ENCODE results near the gene ARPC4. TPM values are rescaled to one million over a fixed set of nuclear protein-coding genes. Genes with fewer than 3 reads are reported as not detected.

ARPC4 gene
- total RNA-seq, 1 experiment from 2014 or later = 143 TPM

DNA sequence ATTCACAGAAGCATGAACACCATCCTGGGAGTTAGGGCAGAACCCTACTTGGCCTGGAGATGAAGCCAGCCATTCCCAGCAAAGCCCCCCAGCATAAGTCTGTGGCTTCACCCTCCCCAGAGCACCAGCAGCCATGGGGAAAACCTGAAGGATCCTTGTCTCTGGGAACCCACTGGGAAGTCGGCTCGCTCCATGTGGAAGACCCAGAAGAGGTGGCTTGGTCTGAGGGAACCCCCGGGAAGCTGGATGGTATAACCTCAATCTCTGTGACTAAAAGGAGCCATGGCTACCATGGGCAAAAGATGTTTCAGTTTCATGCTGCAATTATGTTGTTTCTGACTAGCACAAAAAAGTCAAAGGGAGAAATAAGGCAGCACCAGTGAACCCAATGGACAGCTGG, 62.7 kb downstream of the ARPC4 start:
- Mint-ChIP-seq H3K4me1 (peaks cover 17% of the 10 kb centered on the region), H3K27ac (no peak overlapping the region), H3K27me3 (ENCODE audit: low read depth) (no peaks in the 10 kb centered on the region; the same call in 1 of the 2 replicates), H3K36me3 (no peaks in the 10 kb centered on the region), H3K9me3 (no peaks in the 10 kb centered on the region), H3K4me3 (no peak overlapping the region)
- TF ChIP-seq RELA (CRISPR knock-in tag; IDR thresholded peaks at IDR 0.05; ENCODE audit: borderline replicate concordance) (no peak), ZNF263 (CRISPR knock-in tag; IDR thresholded peaks at IDR 0.05; ENCODE audit: low read depth) (no peak), IRF2 (CRISPR knock-in tag; IDR thresholded peaks at IDR 0.05; ENCODE audit: borderline replicate concordance, low read depth) (no peak)
- TF ChIP-seq, protein P1, sequence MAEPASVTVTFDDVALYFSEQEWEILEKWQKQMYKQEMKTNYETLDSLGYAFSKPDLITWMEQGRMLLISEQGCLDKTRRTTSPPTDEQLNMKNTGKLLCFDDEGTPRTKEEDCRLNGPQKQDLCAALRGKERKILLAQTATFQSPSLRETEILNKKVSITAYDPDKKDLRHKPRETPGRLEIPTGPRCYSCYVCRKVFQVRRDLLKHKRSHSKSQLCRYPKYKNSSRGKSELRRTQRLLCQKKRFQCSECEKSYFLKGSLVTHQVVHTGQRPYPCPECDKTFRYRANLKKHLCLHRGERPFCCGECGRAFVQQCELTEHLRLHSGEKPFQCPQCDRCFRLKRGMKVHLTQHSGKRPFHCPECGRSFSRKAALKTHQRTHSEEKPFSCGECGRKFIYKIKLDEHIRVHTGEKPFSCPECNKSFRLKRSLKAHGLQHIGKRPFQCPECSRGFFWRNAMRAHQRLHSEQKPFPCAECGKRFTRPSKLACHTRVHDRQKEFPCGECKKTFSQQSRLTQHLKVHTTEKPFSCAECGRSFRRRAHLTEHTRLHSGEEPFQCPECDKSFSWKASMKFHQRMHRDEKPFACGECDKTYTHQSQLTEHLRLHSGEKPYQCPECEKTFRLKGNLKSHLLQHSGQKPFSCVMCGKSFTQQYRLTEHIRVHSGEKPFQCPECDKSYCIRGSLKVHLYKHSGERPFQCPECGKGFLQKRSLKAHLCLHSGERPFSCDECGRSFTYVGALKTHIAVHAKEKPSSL (CRISPR knock-in tag; conservative IDR thresholded peaks at IDR 0.05) = no peak
- CTCF ChIA-PET = interaction anchor here (0.9 kb wide), 1 partner anchor 70 kb away, joined by 3 read pairs; no protein-coding TSS in a partner anchor
- POLR2A ChIA-PET = no interaction called here
- ATAC-seq = no peak
- no peak for DNase-seq (ENCODE audit: low spot score)

Other genes with a start within 250 kb of the ARPC4 start
- gene LHFPL4, start 239.3 kb upstream of the ARPC4 start, total RNA-seq (2021) = 18.9 to 26.8 TPM (median 24.4 TPM) in 3 replicates
- 46.7 to 47.9 TPM (median 47.5 TPM) in 3 replicates for gene MTMR14, start 143.6 kb upstream of the ARPC4 start, total RNA-seq (2021)
- 3.2 to 6.6 TPM (median 6.0 TPM) in 3 replicates for gene CPNE9, start 89.2 kb upstream of the ARPC4 start, total RNA-seq (2021)
- 20.4 to 22.8 TPM (median 21.4 TPM) in 3 replicates for gene BRPF1, start 61.3 kb upstream of the ARPC4 start, total RNA-seq (2021)
- gene OGG1, start 43.1 kb upstream of the ARPC4 start, total RNA-seq (2021) = 23.6 to 27.3 TPM (median 26.7 TPM) in 3 replicates
- gene CAMK1, start 23.1 kb upstream of the ARPC4 start, total RNA-seq (2021) = 3.1 to 6.6 TPM (median 5.9 TPM) in 3 replicates
- 49.0 to 57.9 TPM (median 55.9 TPM) in 3 replicates for gene TADA3, start 609 bp upstream of the ARPC4 start, total RNA-seq (2021)
- 11.1 to 14.7 TPM (median 12.3 TPM) in 3 replicates for gene TTLL3, start 17.2 kb downstream of the ARPC4 start, total RNA-seq (2021)
- 83.0 to 95.5 TPM (median 90.8 TPM) in 3 replicates for gene RPUSD3, start 50.9 kb downstream of the ARPC4 start, total RNA-seq (2021)
- not detected in 3 replicates for gene CIDEC, start 87.2 kb downstream of the ARPC4 start, total RNA-seq (2021)
- 25.6 to 30.1 TPM (median 28.7 TPM) in 3 replicates for gene JAGN1, start 97.5 kb downstream of the ARPC4 start, total RNA-seq (2021)
- gene IL17RE, start 109.8 kb downstream of the ARPC4 start, total RNA-seq (2021) = 3.0 to 4.2 TPM (median 4.0 TPM) in 3 replicates
- gene IL17RC, start 124.0 kb downstream of the ARPC4 start, total RNA-seq (2021) = 10.1 to 11.8 TPM (median 10.2 TPM) in 3 replicates
- 18.8 to 36.2 TPM (median 35.9 TPM) in 3 replicates for gene CRELD1, start 140.8 kb downstream of the ARPC4 start, total RNA-seq (2021)
- 9.2 to 11.5 TPM (median 11.4 TPM) in 3 replicates for gene PRRT3, start 159.3 kb downstream of the ARPC4 start, total RNA-seq (2021)
- gene EMC3, start 193.8 kb downstream of the ARPC4 start, total RNA-seq (2021) = 38.0 to 43.8 TPM (median 42.1 TPM) in 3 replicates
- gene FANCD2, start 233.4 kb downstream of the ARPC4 start, total RNA-seq (2021) = 69.6 to 73.5 TPM (median 73.1 TPM) in 3 replicates

All from WTC11 (cell line).